Left ventricle myocardium inferior (tissue), 1 donor: Measurements from ENCODE around the gene LTK. TPM values are rescaled to one million over a fixed set of nuclear protein-coding genes. Genes with fewer than 3 reads are reported as not detected.
A peak's percentile ranks its signal among the peaks of the same experiment; 100 is the strongest.

Experiments used
- DNase-seq: peaks from one replicate; pipeline ENCODE4 v3.0.0-alpha.2; 2020
- H3K27ac ChIP-seq: fragments of 200-600 bp; replicated peaks from 2 replicates; pipeline ENCODE4 v1.8.0; 2021
- H3K27me3 ChIP-seq: fragments of 200-600 bp; 2 replicates; pipeline ENCODE4 v1.8.0; 2021; ENCODE audit warnings: low read depth
- H3K36me3 ChIP-seq: fragments of 200-600 bp; 2 replicates; pipeline ENCODE4 v1.8.0; 2021
- H3K4me1 ChIP-seq: fragments of 200-600 bp; 2 replicates; pipeline ENCODE4 v1.8.0; 2021
- H3K4me3 ChIP-seq: fragments of 200-600 bp; 2 replicates; pipeline ENCODE4 v1.8.0; 2021; ENCODE audit warnings: mild to moderate bottlenecking, moderate library complexity
- H3K9me3 ChIP-seq: fragments of 200-600 bp; replicated peaks from 2 replicates; pipeline ENCODE4 v1.8.0; 2021
- CTCF ChIP-seq: fragments of 200-600 bp; IDR thresholded peaks from 2 replicates; pipeline ENCODE4 v1.8.0; 2021; ENCODE audit warnings: antibody characterized with exemption, mild to moderate bottlenecking, borderline replicate concordance
- intact Hi-C: fragments of 100-400 bp; cut with micrococcal nuclease; formaldehyde crosslinking; loops from one replicate; pipeline ENCODE4 v1.11.0; 2022
- total RNA-seq: library from RNA; stranded (reverse); fragmentation: NEBNext Ultra II Directional; extraction: Animal tissue kit (Norgen Biotek cat#: 25700); gene quantifications from one replicate; pipeline ENCODE4 v1.2.1, GENCODE V29; 2021
- donor health status: DM: no; HTN: yes; CAD: no; lungs with severe emphysema.

The LTK gene
- total RNA-seq, 1 donor from 2014 or later: 1.2 TPM

DNA sequence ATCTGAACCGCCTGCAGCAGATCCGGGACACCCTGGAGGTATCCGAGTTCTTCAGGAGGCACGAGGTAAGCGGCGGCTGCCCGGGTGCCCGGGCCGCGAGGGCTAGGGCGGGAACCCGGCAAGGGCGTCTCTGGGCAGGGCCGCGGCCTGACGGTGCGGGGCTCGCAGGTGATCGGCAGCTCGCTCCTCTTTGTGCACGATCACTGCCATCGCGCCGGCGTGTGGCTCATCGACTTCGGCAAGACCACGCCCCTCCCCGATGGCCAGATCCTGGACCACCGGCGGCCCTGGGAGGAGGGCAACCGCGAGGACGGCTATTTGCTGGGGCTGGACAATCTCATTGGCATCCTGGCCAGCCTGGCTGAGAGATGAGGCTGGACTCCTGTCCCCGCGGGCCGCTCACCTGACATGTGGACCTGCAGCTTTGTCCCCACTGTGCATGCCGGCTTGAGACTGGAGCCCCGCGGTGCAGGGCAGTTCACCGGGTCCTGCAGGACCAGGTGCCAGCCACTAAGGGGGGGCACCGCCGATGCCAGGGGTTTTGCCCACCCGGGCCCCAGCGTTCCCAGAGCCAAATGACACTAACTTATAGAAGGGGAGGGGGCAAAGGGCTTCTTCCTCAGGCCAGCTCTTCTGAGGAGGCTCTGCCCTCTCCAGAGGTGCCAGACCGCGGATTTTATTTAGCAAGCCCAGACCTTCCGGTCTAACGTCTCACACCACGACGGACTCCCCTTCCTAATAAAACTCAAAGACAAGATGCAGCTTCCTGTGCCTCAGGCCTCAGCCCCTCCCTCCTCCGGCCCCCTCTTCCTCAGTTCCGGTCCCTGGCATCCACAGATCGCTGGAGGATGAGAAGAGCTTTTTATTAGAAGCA is 10.6 kb downstream of the LTK start:
- Histone ChIP-seq H3K9me3 (no peaks in the 10 kb centered on the region), H3K27me3 (peaks cover 68% of the 10 kb centered on the region), H3K4me1 (peaks cover 24% of the 10 kb centered on the region), H3K27ac (no peak overlapping the region), H3K4me3 (peak overlapping the region; percentile 52), H3K36me3 (no peaks in the 10 kb centered on the region)
- no peak for DNase-seq
- no peak for TF ChIP-seq CTCF
- intact Hi-C loops: no loop called here

DNA sequence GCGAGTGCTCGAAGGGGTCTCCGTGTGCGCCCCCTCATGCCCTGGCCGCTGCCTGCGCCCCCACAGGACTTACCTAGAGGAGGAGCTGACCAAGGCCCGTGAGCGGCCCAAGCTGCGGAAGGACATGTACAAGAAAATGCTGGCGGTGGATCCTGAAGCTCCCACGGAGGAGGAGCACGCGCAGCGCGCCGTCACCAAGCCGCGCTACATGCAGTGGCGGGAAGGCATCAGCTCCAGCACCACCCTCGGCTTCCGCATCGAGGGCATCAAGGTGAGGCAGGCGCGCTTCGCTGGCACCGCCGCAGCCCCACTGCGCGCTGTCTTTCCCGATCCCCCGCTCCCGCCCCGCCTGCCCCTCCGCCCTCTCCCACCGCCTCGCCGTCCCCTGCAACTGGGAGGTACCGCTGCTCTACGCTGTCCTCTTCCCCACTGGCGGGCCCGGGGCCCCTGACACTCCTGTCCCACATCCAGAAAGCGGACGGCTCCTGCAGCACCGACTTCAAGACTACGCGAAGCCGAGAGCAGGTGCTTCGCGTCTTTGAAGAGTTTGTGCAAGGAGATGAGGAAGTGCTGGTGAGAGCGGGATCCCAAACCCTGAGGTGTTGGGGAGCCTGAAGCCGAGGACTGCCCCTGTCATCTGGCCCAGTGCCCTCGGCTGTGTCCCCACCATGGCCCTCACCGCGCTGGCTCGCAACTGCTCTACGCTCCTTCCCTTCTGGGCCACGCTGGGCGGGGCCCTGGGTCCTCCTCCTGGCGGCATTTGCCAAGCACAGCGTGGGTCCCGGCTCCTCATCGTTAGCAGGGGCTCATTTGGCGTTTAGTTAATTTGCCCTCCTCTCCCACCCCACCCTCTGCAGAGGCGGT is 11.5 kb downstream of the LTK start:
- Histone ChIP-seq H3K27me3 (peaks cover 74% of the 10 kb centered on the region), H3K27ac (no peak overlapping the region), H3K4me1 (peaks cover 24% of the 10 kb centered on the region), H3K4me3 (peak overlapping the region; percentile 52), H3K36me3 (no peaks in the 10 kb centered on the region), H3K9me3 (no peaks in the 10 kb centered on the region)
- TF ChIP-seq CTCF: no peak
- DNase-seq: no peak
- intact Hi-C loops: no loop called here

GRCh38 chr15:41501191-41501917 is 12.3 kb downstream of the LTK start:
- Histone ChIP-seq H3K4me3 (peak overlapping the region; percentile 52), H3K27ac (no peak overlapping the region), H3K27me3 (peaks cover 80% of the 10 kb centered on the region), H3K4me1 (peaks cover 24% of the 10 kb centered on the region), H3K9me3 (no peaks in the 10 kb centered on the region), H3K36me3 (no peaks in the 10 kb centered on the region)
- intact Hi-C loops: no loop called here
- TF ChIP-seq CTCF: no peak
- DNase-seq: no peak

DNA sequence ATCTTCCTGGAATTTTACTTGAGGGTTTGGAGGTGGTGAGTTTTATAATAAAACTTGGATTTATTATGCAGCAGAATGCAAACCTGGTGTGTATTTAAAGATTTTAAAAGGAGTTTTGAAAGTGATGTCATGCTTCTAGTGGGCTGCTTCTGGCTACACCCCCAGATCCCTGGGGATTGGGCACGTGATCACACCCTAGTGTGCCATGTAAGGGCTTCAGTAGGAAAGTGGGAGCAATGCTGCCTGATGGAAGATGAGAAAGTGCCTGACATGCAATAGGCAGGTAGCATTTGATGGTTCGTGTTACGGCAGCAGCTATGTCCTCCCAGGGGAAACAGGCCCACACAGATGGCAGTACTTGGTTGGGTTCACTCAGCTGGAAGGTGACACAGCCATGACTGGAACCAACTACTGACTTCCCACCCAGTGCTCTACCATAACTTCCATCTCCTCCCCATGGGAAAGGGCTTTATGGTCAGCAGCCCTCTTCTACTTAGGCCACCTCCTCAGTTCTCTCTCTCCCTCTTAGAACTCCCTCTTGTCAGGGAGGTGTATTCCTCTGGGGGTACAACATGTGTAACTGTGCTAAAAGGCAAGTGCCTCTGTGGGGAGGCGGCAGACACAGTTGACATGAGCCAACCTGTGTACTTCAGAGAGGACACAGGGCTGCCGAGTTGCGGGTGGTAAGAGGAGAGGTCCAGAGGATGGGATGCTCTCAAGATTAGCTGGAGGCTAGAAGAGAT is 14.3 kb downstream of the LTK start:
- no peak for DNase-seq
- Histone ChIP-seq H3K4me3 (no peak overlapping the region), H3K27me3 (peaks cover 91% of the 10 kb centered on the region), H3K27ac (no peak overlapping the region), H3K36me3 (no peaks in the 10 kb centered on the region), H3K9me3 (no peaks in the 10 kb centered on the region), H3K4me1 (peaks cover 43% of the 10 kb centered on the region)
- intact Hi-C loops: no loop called here
- no peak for TF ChIP-seq CTCF

DNA sequence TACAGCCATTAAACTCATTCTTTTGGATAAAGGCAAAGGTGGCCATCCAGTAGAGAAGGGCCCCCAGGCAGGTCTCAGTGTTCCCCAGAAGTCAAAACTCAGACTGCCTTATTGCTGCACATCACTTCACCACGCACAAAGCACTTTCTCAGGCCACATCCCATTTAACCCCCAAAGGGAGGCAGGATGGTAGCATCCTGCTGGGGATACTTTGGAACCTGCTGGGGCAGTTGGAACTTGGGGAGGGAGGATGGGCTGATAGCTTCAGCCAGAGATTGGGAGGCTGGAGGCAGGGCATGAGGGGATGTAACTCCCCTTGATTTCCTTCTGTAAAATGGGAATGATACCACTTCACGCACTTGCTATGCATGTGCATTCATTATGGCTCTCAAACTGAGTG is 15.0 kb downstream of the LTK start:
- Histone ChIP-seq H3K27ac (no peak overlapping the region), H3K27me3 (peaks cover 90% of the 10 kb centered on the region), H3K4me1 (peaks cover 48% of the 10 kb centered on the region), H3K4me3 (no peak overlapping the region), H3K36me3 (no peaks in the 10 kb centered on the region), H3K9me3 (no peaks in the 10 kb centered on the region)
- no peak for TF ChIP-seq CTCF
- DNase-seq: no peak
- intact Hi-C loops: no loop called here
